ENCODE measurements around the gene THRA. TPM values are rescaled to one million over a fixed set of nuclear protein-coding genes. Genes with fewer than 3 reads are reported as not detected.

The THRA gene
- total RNA-seq, 2 donors from 2014 or later, result 35.2 to 79.8 TPM

GRCh38 chr17:40020146-40020545 lies 42.6 kb upstream of the THRA start:
- no peak overlapping the region for H3K27ac ChIP-seq
- no peak overlapping the region for H3K4me3 ChIP-seq
- intact Hi-C loops (cut with DNase I), result no loop called here
- DNase-seq (ENCODE audit: low spot score), result no peak
- peaks cover 6% of the 10 kb centered on the region for H3K4me1 ChIP-seq (replicated peaks)
- H3K36me3 ChIP-seq, result peaks cover 0 to 10% of the 10 kb centered on the region in 2 donors
- H3K9me3 ChIP-seq, result no peaks in the 10 kb centered on the region
- TF ChIP-seq CTCF (IDR thresholded peaks at IDR 0.05), result no peak
- WGBS, result 91% methylated on average over 13 of the region's 13 CpGs
- no peaks in the 10 kb centered on the region for H3K27me3 ChIP-seq (replicated peaks; ENCODE audit: insufficient read depth)

GRCh38 chr17:40021451-40021971 lies 41.3 kb upstream of the THRA start:
- peaks cover 0 to 10% of the 10 kb centered on the region in 2 donors for H3K36me3 ChIP-seq
- 71% methylated on average over 9 of the region's 9 CpGs for WGBS
- H3K27ac ChIP-seq, result no peak overlapping the region
- TF ChIP-seq CTCF (IDR thresholded peaks at IDR 0.05) (no peak), POLR2AphosphoS5 (IDR thresholded peaks at IDR 0.05) (no peak), POLR2A (IDR thresholded peaks at IDR 0.05) (no peak)
- peaks cover 15% of the 10 kb centered on the region for H3K4me1 ChIP-seq (replicated peaks)
- H3K9me3 ChIP-seq, result no peaks in the 10 kb centered on the region
- no peak for DNase-seq (ENCODE audit: low spot score)
- intact Hi-C loops (cut with DNase I), result no loop called here
- no peak overlapping the region for H3K4me3 ChIP-seq
- no peaks in the 10 kb centered on the region for H3K27me3 ChIP-seq (replicated peaks; ENCODE audit: insufficient read depth)

- no peak overlapping the region for H3K4me3 ChIP-seq
- H3K36me3 ChIP-seq, result peaks cover 0 to 10% of the 10 kb centered on the region in 2 donors
- intact Hi-C loops (cut with DNase I), result no loop called here
- H3K27me3 ChIP-seq (replicated peaks; ENCODE audit: insufficient read depth), result no peaks in the 10 kb centered on the region
- WGBS, result 92% methylated on average over 9 of the region's 9 CpGs
- DNase-seq (ENCODE audit: low spot score), result no peak
- peaks cover 20% of the 10 kb centered on the region for H3K4me1 ChIP-seq (replicated peaks)
- TF ChIP-seq POLR2A (IDR thresholded peaks at IDR 0.05) (no peak), CTCF (IDR thresholded peaks at IDR 0.05) (no peak), POLR2AphosphoS5 (IDR thresholded peaks at IDR 0.05) (no peak)
- no peak overlapping the region for H3K27ac ChIP-seq
- no peaks in the 10 kb centered on the region for H3K9me3 ChIP-seq
Observed at GRCh38 chr17:40022497-40022896, 40.3 kb upstream of the THRA start.

- 44% methylated on average over 19 of the region's 19 CpGs for WGBS
- H3K4me3 ChIP-seq, result no peak overlapping the region
- peaks cover 20% of the 10 kb centered on the region for H3K4me1 ChIP-seq (replicated peaks)
- DNase-seq (ENCODE audit: low spot score), result peak; percentile 33
- H3K27me3 ChIP-seq (replicated peaks; ENCODE audit: insufficient read depth), result no peaks in the 10 kb centered on the region
- H3K27ac ChIP-seq, result peak overlapping the region in 1 of 2 donors; percentile 41
- no peaks in the 10 kb centered on the region for H3K9me3 ChIP-seq
- H3K36me3 ChIP-seq, result peaks cover 0 to 10% of the 10 kb centered on the region in 2 donors
- intact Hi-C loops (cut with DNase I), result no loop called here
- TF ChIP-seq CTCF (IDR thresholded peaks at IDR 0.05) (peak in 1 of 4 experiments; percentile 4), POLR2AphosphoS5 (IDR thresholded peaks at IDR 0.05) (peak; percentile 4), POLR2A (IDR thresholded peaks at IDR 0.05) (peak; percentile 49)
Observed at GRCh38 chr17:40022961-40023541, 39.7 kb upstream of the THRA start.
